CD14-positive monocyte (primary cell): ENCODE data around the gene IL20. TPM values are rescaled to one million over a fixed set of nuclear protein-coding genes. Genes with fewer than 3 reads are reported as not detected.
A peak's percentile ranks its signal among the peaks of the same experiment; 100 is the strongest.

Experiments used
- DNase-seq, 3 donors: peaks; one replicate each; pipeline ENCODE4 v3.0.0-alpha.2; 2011 to 2022
- H2AFZ ChIP-seq: 2 replicates; pipeline ENCODE4 v1.6.0; 2012; ENCODE audit warnings: mild to moderate bottlenecking, low read depth, low read length, inconsistent platforms; ENCODE audit not compliant: insufficient read depth, poor library complexity, severe bottlenecking
- H3K27ac ChIP-seq, 2 donors: 1 replicate in 1 of 2; 2 replicates in 1 of 2; pipeline ENCODE4 v1.5.1; 2012 to 2013; ENCODE audit warnings: low read length in 2 of 2, control low read depth in 1 of 2, inconsistent platforms in 1 of 2, low read depth in 1 of 2, mild to moderate bottlenecking in 1 of 2
- H3K27me3 ChIP-seq, 2 donors: one replicate each; pipeline versions ENCODE4 v1.6.0 to v1.6.1; 2011 to 2013; ENCODE audit warnings: low read length in 2 of 2; ENCODE audit not compliant: control insufficient read depth in 2 of 2, insufficient read depth in 2 of 2
- H3K36me3 ChIP-seq, 2 donors: replicated peaks in 1 of 2; 1 replicate in 1 of 2; 2 replicates in 1 of 2; pipeline versions ENCODE4 v1.5.1 to v1.6.1; 2012 to 2013; ENCODE audit warnings: low read length in 2 of 2, control low read depth in 1 of 2, inconsistent platforms in 1 of 2, mild to moderate bottlenecking in 1 of 2; ENCODE audit not compliant: insufficient read depth in 2 of 2, control insufficient read depth in 1 of 2
- H3K4me1 ChIP-seq, 2 donors: 1 replicate in 1 of 2; 2 replicates in 1 of 2; pipeline versions ENCODE4 v1.5.1 to v1.6.1; 2012 to 2013; ENCODE audit warnings: low read length in 2 of 2, control low read depth in 1 of 2, inconsistent platforms in 1 of 2, mild to moderate bottlenecking in 1 of 2, moderate library complexity in 1 of 2; ENCODE audit not compliant: insufficient read depth in 2 of 2, control insufficient read depth in 1 of 2
- H3K4me2 ChIP-seq: replicated peaks from 2 replicates; pipeline ENCODE3; 2012; ENCODE audit warnings: low read length, moderate library complexity, mild to moderate bottlenecking; ENCODE audit not compliant: poor library complexity, severe bottlenecking; ENCODE audit errors: extremely low read depth
- H3K4me3 ChIP-seq, 3 experiments: fragments of 200-600 bp in 1 of 3; sonication (generic) in 1 of 3; replicated peaks in 1 of 3; 1 replicate in 2 of 3; 2 replicates in 1 of 3; pipeline ENCODE4 v1.5.1; 2011 to 2013; ENCODE audit warnings: low read length in 3 of 3, mild to moderate bottlenecking in 3 of 3, control low read depth in 2 of 3, low read depth in 2 of 3, inconsistent platforms in 1 of 3, moderate library complexity in 1 of 3
- H3K79me2 ChIP-seq: 2 replicates; pipeline ENCODE4 v1.6.0; 2012; ENCODE audit warnings: mild to moderate bottlenecking, control low read depth, inconsistent platforms, low read length, moderate library complexity; ENCODE audit not compliant: insufficient read depth
- H3K9ac ChIP-seq: 2 replicates; pipeline ENCODE4 v1.6.0; 2017; ENCODE audit warnings: low read length, mild to moderate bottlenecking; ENCODE audit not compliant: insufficient read depth, poor library complexity, severe bottlenecking
- H3K9me3 ChIP-seq, 2 donors: replicated peaks in 1 of 2; 1 replicate in 1 of 2; 2 replicates in 1 of 2; pipeline versions ENCODE4 v1.5.1 to v1.6.1; 2012 to 2013; ENCODE audit warnings: low read length in 2 of 2, control low read depth in 1 of 2; ENCODE audit not compliant: control insufficient read depth in 1 of 2, insufficient read depth in 1 of 2
- H4K20me1 ChIP-seq: 2 replicates; pipeline ENCODE4 v1.6.0; 2012; ENCODE audit warnings: mild to moderate bottlenecking, low read length, control low read depth, moderate library complexity; ENCODE audit not compliant: insufficient read depth
- H3K27ac Mint-ChIP-seq, 7 donors: one replicate each; pipeline ENCODE4 v1.8.0; 2020; ENCODE audit warnings: mild to moderate bottlenecking in 7 of 7, mixed read lengths in 7 of 7, moderate library complexity in 6 of 7, inconsistent platforms in 2 of 7
- H3K27me3 Mint-ChIP-seq, 3 donors: one replicate each; pipeline ENCODE4 v1.8.0; 2021 to 2022; ENCODE audit warnings: low read depth in 3 of 3, mild to moderate bottlenecking in 3 of 3, mixed read lengths in 3 of 3, moderate library complexity in 3 of 3, inconsistent platforms in 1 of 3
- H3K36me3 Mint-ChIP-seq, 2 donors: one replicate each; pipeline ENCODE4 v1.8.0; 2020; ENCODE audit warnings: mixed read lengths in 2 of 2, inconsistent platforms in 1 of 2, mild to moderate bottlenecking in 1 of 2
- H3K4me1 Mint-ChIP-seq: one replicate; pipeline ENCODE4 v1.8.0; 2020; ENCODE audit warnings: mild to moderate bottlenecking, mixed read lengths
- H3K4me3 Mint-ChIP-seq, 2 donors: one replicate each; pipeline ENCODE4 v1.8.0; 2020; ENCODE audit warnings: mild to moderate bottlenecking in 2 of 2, mixed read lengths in 2 of 2, moderate library complexity in 1 of 2
- H3K9me3 Mint-ChIP-seq, 7 donors: one replicate each; pipeline ENCODE4 v1.8.0; 2020 to 2022; ENCODE audit warnings: mixed read lengths in 7 of 7, mild to moderate bottlenecking in 6 of 7, moderate library complexity in 6 of 7, inconsistent platforms in 2 of 7
- WGBS: methylation state at CpG from one replicate; pipeline ENCODE4 v1.1.5; 2013; ENCODE audit warnings: missing lambda C conversion rate; ENCODE audit not compliant: insufficient coverage; 5-methylcytosine and 5-hydroxymethylcytosine counted together
- intact Hi-C, 2 donors: fragments of 100-400 bp; cut with micrococcal nuclease; formaldehyde crosslinking; loops; one replicate each; pipeline versions ENCODE4 v1.15.0 to v1.15.1; 2023
- polyA plus RNA-seq, 3 donors: library from polyadenylated mRNA; depleted of rRNA in 1 of 3; unstranded in 2 of 3; stranded (reverse) in 1 of 3; fragments of 300-500 nt in 2 of 3; fragments of >200 nt in 1 of 3; fragmentation: Illumina TruSeq in 2 of 3; gene quantifications; 1 replicate in 2 of 3; 2 replicates in 1 of 3; pipeline ENCODE4 v1.2.3, GENCODE V29; 2012 to 2021
- TF ChIP-seq, protein P1 (sequence below): fragments of 200-600 bp; IDR thresholded peaks from one replicate; pipeline ENCODE4 v1.8.0; 2022; ENCODE audit warnings: antibody characterized with exemption, mild to moderate bottlenecking

Gene IL20
- polyA plus RNA-seq, 3 donors: not detected

DNA sequence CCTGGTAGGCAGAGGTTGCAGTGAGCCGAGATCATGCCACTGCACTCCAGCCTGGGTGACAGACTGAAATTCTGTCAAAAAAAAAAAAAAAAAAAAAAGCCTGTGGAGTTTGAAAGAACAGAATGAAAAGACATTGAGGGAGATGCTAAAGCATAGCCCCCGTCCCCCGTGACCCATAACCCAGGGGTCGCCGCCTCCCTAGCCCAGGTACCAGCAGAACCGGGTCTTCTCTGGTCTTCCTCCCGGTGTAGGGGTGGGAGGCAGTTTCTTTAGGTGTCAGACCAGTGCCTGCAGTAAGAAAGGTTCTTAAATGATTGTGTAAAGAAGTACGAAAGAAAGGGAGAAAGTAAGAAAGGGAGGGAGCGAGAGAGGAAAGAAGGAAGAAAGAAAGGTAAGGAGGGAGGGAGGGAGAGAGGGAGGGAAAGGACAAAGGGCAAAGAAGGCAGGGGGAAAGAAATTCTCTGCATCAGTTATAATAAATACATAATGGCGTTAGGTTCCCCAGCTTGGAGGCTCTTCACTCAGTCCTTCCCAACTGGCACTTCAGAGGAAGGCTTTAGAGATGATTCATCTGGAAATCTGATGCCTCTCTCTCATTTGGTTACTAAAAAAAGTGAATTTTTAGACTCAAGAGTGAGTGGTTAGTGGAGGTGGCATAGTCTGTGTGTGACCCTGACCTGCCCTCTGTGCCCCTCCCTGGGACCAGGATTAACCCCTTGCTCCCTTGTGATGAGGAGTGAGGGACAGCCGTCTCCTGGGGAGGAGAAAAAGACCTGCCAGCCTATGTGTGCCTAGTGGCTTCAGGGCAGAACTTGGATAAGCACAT lies 32.9 kb downstream of the IL20 start:
- Mint-ChIP-seq H3K4me1 (peaks cover 3% of the 10 kb centered on the region), H3K27ac (no peak overlapping the region), H3K9me3 (peaks cover 0 to 1% (median 0%) of the 10 kb centered on the region in 7 donors), H3K4me3 (peak overlapping the region in 1 of 2 donors; percentile 11), H3K36me3 (no peaks in the 10 kb centered on the region), H3K27me3 (peaks cover 1 to 9% (median 8%) of the 10 kb centered on the region in 3 donors)
- H3K9ac ChIP-seq: no peak overlapping the region
- H3K4me2 ChIP-seq: no peak overlapping the region
- H4K20me1 ChIP-seq: no peaks in the 10 kb centered on the region
- TF ChIP-seq, protein P1, sequence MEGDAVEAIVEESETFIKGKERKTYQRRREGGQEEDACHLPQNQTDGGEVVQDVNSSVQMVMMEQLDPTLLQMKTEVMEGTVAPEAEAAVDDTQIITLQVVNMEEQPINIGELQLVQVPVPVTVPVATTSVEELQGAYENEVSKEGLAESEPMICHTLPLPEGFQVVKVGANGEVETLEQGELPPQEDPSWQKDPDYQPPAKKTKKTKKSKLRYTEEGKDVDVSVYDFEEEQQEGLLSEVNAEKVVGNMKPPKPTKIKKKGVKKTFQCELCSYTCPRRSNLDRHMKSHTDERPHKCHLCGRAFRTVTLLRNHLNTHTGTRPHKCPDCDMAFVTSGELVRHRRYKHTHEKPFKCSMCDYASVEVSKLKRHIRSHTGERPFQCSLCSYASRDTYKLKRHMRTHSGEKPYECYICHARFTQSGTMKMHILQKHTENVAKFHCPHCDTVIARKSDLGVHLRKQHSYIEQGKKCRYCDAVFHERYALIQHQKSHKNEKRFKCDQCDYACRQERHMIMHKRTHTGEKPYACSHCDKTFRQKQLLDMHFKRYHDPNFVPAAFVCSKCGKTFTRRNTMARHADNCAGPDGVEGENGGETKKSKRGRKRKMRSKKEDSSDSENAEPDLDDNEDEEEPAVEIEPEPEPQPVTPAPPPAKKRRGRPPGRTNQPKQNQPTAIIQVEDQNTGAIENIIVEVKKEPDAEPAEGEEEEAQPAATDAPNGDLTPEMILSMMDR: no peak
- H3K27ac ChIP-seq: no peak overlapping the region
- H3K9me3 ChIP-seq: no peaks in the 10 kb centered on the region
- H3K4me1 ChIP-seq: no peaks in the 10 kb centered on the region
- no peaks in the 10 kb centered on the region for H3K79me2 ChIP-seq
- 90% methylated on average over 7 of the region's 11 CpGs for WGBS
- intact Hi-C loops: no loop called here
- H2AFZ ChIP-seq: no peak overlapping the region
- H3K36me3 ChIP-seq: no peaks in the 10 kb centered on the region
- no peak overlapping the region for H3K4me3 ChIP-seq
- DNase-seq: no peak
- H3K27me3 ChIP-seq: no peaks in the 10 kb centered on the region

DNA sequence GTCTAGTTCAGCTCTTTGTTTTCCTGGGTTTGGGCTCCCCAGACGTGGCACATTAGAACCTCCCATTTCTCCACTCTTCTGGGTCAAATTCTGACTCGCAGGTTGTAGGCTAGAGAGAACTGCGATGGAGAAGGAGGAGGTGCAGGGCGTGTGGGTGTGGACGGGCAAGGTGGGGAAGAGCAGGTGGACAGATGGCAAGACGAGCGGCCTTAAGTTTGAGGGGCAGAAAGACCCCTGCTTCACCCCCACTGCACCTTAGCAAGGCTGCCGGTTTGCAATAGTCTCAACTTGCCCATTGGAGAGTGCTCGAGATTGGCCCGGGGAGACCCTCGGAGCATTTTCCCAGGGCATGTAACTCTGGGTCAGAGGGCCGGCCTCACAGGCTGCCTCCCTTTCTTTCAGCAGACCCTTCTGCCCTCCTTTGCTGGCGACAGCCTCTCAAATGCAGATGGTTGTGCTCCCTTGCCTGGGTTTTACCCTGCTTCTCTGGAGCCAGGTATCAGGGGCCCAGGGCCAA lies 33.5 kb downstream of the IL20 start:
- H3K4me3 Mint-ChIP-seq: no peak overlapping the region
- peaks cover 1 to 12% (median 10%) of the 10 kb centered on the region in 3 donors for H3K27me3 Mint-ChIP-seq
- intact Hi-C loops: no loop called here
- H3K9me3 Mint-ChIP-seq: peaks cover 0 to 1% (median 0%) of the 10 kb centered on the region in 7 donors
- TF ChIP-seq, protein P1: no peak
- Histone ChIP-seq H3K9ac (no peak overlapping the region), H3K9me3 (no peaks in the 10 kb centered on the region), H3K27ac (no peak overlapping the region), H3K4me1 (no peaks in the 10 kb centered on the region), H3K27me3 (no peaks in the 10 kb centered on the region), H2AFZ (no peak overlapping the region), H3K4me3 (no peak overlapping the region), H3K36me3 (no peaks in the 10 kb centered on the region), H3K4me2 (no peak overlapping the region), H4K20me1 (no peaks in the 10 kb centered on the region), H3K79me2 (no peaks in the 10 kb centered on the region)
- H3K27ac Mint-ChIP-seq: no peak overlapping the region
- DNase-seq: no peak
- 91% methylated on average over 6 of the region's 13 CpGs for WGBS
- no peaks in the 10 kb centered on the region for H3K36me3 Mint-ChIP-seq
- H3K4me1 Mint-ChIP-seq: no peaks in the 10 kb centered on the region
